Stimulated activated CD8-positive, alpha-beta memory T cell treated with anti-CD3 and anti-CD28 coated beads, Interleukin-2, amount 100 ng/mL, for 1 hour (primary cell): ENCODE data around the gene ARL3.
"Not testable (repeated sequence)": the region's sequence is repeated elsewhere in the genome, so short reads cannot be mapped to it uniquely, and the experiment has no call there.

ENCODE experiments used
- DNase-seq, 2 donors: peaks; one replicate each; pipeline ENCODE4 v3.0.0-alpha.2; 2020; ENCODE audit warnings: low read depth in 2 of 2

Gene ARL3

DNA sequence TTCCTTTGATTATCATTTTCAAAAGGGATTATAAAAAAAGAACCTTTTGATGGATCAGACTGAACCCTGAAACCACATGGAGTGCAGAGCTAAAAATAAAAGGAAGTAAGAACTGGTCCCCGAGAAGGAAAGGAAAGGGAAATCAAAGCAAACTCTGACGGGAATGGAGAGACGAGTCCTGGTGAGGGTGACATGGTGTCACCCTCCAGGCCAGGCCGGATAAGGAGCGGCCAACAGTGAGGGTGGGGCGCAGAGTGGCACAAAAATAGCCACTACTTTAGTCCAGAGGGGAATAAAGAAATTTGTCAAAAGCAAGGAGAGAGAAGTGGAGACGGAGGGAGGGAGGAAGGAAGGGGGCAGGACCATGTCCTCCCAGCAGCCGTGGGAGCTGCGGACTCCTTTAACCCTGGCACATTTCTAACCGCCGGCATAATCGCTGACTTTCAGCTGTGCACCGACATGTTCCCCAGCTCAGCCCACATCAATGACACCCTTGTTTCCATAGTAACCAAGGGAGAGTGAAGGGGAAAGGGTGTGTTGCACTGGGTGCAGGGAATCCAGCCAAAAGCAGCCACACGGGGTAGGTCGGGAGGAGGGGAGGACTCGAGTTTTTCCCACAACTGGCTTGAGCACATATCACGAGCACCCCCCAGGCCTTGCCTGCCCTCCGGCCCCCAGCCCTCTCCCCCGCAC, 40.2 kb downstream of the ARL3 start:
- DNase-seq, result peak; percentile 24 to 38

DNA sequence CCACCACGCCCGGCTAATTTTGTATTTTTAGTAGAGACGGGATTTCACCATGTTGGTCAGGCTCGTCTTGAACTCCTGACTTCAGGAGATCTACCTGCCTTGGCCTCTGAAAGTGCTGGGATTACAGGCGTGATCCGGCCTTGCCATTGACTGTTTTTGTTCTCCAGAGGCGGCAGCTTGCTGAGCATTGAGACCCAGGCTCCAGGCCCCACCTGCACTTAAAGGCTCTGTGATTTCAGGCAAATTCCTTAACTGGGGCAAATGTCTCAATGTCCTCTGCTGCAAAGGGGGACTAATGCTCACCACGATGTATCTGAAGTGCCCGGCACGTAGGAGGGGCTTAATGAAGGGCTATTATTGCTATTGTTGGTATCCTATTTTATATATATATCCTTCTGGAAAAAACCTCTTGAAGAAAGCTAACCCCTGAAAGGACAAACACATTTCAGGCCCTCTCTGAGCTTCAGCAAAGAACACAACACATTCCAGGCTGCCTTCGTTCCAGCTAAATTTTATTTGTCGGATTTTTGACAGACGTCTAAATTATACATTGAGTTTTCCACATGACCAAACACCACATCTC, 40.9 kb downstream of the ARL3 start:
- no peak for DNase-seq

GRCh38 chr10:102670871-102671434, 43.2 kb downstream of the ARL3 start:
- DNase-seq, result no peak

- no peak for DNase-seq
Observed at GRCh38 chr10:102670065-102670670, 44.0 kb downstream of the ARL3 start.

DNA sequence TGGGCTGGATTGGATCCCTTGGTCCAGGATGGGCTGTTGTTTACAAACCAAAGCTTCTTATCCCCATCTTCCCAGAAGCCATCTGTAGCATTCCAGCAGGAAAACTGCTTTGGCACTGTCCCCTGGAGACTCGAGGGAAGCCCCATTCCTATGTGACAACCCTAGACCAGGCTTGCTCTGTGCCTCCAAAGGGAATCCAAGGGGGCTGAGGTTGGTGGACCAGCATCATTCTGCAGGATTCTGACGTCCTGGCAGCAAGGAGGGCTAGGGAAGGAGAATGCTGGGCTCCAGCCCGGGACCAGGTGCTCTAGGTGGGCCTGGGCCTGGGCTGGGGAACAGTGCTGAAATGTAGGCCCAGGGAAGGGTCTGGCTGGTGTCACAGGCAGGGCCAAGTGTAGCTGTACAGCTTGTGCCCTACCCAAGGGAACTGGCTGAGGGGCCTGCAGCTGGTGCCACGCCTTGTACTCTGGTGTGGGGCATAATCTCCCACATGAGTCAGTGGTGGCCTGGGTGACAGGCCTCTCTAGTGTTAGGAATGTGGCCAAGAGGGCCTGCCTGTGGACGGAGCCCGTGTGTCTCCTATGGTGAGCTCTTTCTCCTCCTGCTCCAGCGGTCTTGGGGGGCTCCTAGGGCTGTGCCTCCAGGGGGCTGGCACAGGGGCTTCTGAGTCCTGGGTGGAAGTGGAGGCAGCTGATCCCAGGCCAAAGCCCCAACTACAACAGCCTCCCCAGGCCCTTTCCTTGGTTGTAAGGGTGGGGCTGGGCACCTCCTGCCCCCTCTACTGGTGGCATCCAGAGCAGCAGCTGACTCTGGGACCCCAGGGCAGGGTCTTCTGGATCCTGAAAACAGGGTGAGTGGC, 44.8 kb downstream of the ARL3 start:
- no peak for DNase-seq

GRCh38 chr10:102668326-102669107, 45.7 kb downstream of the ARL3 start:
- no peak for DNase-seq

- not testable (repeated sequence) for DNase-seq
Observed at GRCh38 chr10:102667411-102667810, 46.8 kb downstream of the ARL3 start.

DNA sequence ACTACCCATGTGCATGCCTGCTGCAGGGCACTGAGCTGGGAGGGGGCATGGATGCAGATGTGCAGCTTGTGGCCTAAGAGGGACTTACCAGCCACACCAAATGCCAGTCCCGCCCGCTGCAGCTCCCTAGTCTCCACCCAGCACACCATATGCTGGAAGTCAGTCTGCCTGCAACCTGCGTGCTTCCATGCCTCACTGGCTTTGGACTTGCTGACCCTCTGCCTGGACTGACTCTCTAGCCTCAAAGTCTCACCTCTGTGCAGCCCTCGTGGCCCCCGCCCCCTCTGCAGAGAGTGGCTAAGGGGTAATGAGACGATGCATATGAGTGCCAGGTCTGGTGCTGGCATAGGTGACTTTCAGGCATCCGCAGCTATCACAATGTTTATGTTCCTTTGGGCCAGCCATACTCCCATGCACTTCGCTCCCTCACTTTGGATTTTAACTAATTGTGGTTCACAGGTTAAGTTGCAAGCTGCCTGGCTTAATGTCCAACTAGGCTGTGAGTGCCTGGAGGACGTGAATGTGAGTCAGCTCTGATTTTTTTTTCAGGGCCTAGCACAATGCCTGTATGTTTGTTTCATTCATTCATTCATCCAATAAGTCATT, 48.2 kb downstream of the ARL3 start:
- DNase-seq, result no peak

DNA sequence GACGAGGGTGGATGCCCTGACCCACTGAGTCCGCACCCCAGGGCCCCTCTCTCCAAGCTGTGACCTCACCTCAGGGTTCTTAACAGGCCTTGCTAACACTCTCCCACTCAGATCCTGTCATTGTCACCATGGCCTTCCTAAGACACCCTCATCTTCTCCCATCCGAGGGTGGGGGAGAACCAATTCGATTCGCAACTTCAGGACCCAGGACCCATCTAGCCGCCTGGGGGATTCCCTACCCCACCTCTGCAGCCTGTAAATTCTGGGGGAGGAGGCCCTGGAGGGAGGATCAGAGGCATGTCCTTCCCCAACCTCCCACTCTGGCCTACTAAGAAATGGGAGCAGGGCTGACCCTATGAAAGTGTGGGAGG, 52.6 kb downstream of the ARL3 start:
- DNase-seq, result no peak

- DNase-seq, result peak in 1 of 2 donors; percentile 21
Observed at GRCh38 chr10:102660888-102661657, 53.1 kb downstream of the ARL3 start.

DNA sequence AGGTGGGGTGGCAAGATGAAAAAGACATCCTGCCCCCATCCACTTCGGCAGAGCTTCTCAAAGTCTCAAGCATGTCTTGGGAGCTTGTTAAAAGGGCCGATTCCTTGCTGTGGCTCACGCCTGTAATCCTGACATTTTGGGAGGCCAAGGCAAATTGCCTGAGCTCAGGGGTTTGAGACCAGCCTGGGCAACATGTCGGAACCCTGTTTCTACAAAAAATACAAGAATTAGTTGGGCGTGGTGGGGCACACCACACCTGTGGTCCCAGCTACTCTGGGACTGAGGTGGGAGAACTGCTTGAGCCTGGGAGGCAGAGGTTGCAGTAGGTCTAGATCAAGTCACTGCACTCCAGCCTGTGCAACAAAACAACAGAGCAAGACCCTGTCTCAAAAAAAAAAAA, 55.4 kb downstream of the ARL3 start:
- no peak for DNase-seq

- no peak for DNase-seq
Observed at GRCh38 chr10:102657984-102658724, 56.0 kb downstream of the ARL3 start.

- DNase-seq, result no peak
Observed at GRCh38 chr10:102657451-102657850, 56.7 kb downstream of the ARL3 start.

DNA sequence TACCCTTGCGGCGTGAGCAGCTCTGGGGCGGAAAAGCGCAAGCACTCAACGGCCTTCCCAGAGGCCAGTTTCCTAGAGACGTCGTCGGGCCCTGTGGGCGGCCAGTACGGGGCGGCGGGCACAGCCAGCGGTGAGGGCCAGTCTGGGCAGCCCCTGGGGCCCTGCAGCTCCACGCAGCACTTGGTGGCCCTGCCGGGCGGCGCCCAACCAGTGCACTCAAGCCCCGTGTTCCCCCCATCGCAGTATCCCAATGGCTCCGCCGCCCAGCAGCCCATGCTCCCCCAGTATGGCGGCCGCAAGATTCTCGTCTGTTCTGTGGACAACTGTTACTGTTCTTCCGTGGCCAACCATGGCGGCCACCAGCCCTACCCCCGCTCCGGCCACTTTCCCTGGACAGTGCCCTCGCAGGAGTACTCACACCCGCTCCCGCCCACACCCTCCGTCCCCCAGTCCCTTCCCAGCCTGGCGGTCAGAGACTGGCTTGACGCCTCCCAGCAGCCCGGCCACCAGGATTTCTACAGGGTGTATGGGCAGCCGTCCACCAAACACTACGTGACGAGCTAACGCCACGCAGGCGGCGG, 57.3 kb downstream of the ARL3 start:
- no peak for DNase-seq

DNA sequence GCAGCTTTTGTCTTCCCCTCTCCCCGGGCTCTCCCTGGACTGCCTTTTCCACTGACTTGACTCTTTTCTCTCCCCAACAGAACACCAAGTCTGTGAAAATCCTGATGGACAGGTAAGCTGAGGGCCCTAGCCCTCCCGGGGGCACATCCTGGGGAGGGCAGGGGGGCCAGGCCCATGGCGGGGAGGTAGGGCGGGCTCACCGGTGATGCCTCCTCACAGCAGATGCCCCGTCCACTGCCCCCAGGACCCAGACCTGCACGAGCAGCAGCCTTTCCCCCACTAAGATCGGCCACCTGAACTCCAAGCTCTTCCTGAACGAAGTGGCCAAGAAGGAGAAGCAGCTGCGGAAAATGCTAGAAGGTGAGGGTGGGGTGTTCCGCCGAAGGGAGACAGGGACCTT, 58.2 kb downstream of the ARL3 start:
- DNase-seq, result no peak

GRCh38 chr10:102654969-102655368, 59.2 kb downstream of the ARL3 start:
- no peak for DNase-seq

GRCh38 chr10:102654566-102654965, 59.6 kb downstream of the ARL3 start:
- DNase-seq, result no peak

- DNase-seq, result no peak
Observed at GRCh38 chr10:102653060-102653459, 61.1 kb downstream of the ARL3 start.
